WTC11 (cell line): ENCODE measurements around the gene PDLIM7. TPM values are rescaled to one million over a fixed set of nuclear protein-coding genes. Genes with fewer than 3 reads are reported as not detected.

Source experiments
- ATAC-seq: fragments of 200-7000 bp; cut with Tn5 transposase; 2 replicates; pipeline ENCODE4 v1.10.0; 2021; ENCODE audit warnings: mild to moderate bottlenecking, moderate library complexity
- CTCF ChIA-PET: fragments of 300-600 bp; sonication (Branson Sonifier 250); formaldehyde crosslinking; loops from one replicate; lab custom pipeline; 2021; ENCODE audit warnings: antibody characterized with exemption; lab: Charles Lee
- POLR2A ChIA-PET: fragments of 350-600 bp; sonication (Branson Sonifier 250); formaldehyde crosslinking; loops from one replicate; lab custom pipeline; 2021; ENCODE audit warnings: antibody characterized with exemption; lab: Charles Lee
- DNase-seq: peaks from one replicate; pipeline ENCODE4 v3.0.0; 2021; ENCODE audit warnings: low spot score
- H3K27ac Mint-ChIP-seq: 2 replicates; pipeline ENCODE4 v1.8.0; 2021; ENCODE audit warnings: mixed read lengths
- H3K27me3 Mint-ChIP-seq: 2 replicates; pipeline ENCODE4 v1.8.0; 2021; ENCODE audit warnings: low read depth, mild to moderate bottlenecking, moderate library complexity, mixed read lengths
- H3K36me3 Mint-ChIP-seq: 2 replicates; pipeline ENCODE4 v1.8.0; 2021; ENCODE audit warnings: mixed read lengths
- H3K4me1 Mint-ChIP-seq: 2 replicates; pipeline ENCODE4 v1.8.0; 2022; ENCODE audit warnings: mixed read lengths
- H3K4me3 Mint-ChIP-seq: 2 replicates; pipeline ENCODE4 v1.8.0; 2021; ENCODE audit warnings: mild to moderate bottlenecking, moderate library complexity, mixed read lengths
- H3K9me3 Mint-ChIP-seq: 2 replicates; pipeline ENCODE4 v1.8.0; 2021; ENCODE audit warnings: mixed read lengths
- AR ChIP-seq: fragments of 250-450 bp; sonication (Bioruptor Pico); IDR thresholded peaks from 2 replicates; pipeline ENCODE4 v1.9.0; 2021; ENCODE audit warnings: mild to moderate bottlenecking
- ARID4B ChIP-seq: sonication (generic); formaldehyde crosslinking; IDR thresholded peaks from 2 replicates; pipeline ENCODE4 v1.8.0; 2023; ENCODE audit warnings: missing genetic modification reagents, mild to moderate bottlenecking, borderline replicate concordance
- CBFB ChIP-seq: sonication (generic); formaldehyde crosslinking; IDR thresholded peaks from 2 replicates; pipeline ENCODE4 v1.8.1; 2022; ENCODE audit warnings: mild to moderate bottlenecking, low read depth, missing genetic modification reagents
- E2F4 ChIP-seq: sonication (generic); formaldehyde crosslinking; IDR thresholded peaks from 2 replicates; pipeline ENCODE4 v1.8.1; 2022; ENCODE audit warnings: low read depth, mild to moderate bottlenecking, moderate library complexity, missing genetic modification reagents, borderline replicate concordance
- ERG ChIP-seq: fragments of 250-450 bp; sonication (Bioruptor Pico); IDR thresholded peaks from 2 replicates; pipeline ENCODE4 v1.8.0; 2021; ENCODE audit warnings: mild to moderate bottlenecking
- ETV6 ChIP-seq: sonication (generic); formaldehyde crosslinking; IDR thresholded peaks from 2 replicates; pipeline ENCODE4 v1.8.1; 2022; ENCODE audit warnings: mild to moderate bottlenecking, missing genetic modification reagents
- KAT7 ChIP-seq: sonication (generic); formaldehyde crosslinking; IDR thresholded peaks from 2 replicates; pipeline ENCODE4 v1.8.1; 2023; ENCODE audit warnings: missing genetic modification reagents, mild to moderate bottlenecking, borderline replicate concordance
- RORB ChIP-seq: fragments of 250-450 bp; sonication (Bioruptor Pico); IDR thresholded peaks from 2 replicates; pipeline ENCODE4 v1.9.0; 2021; ENCODE audit warnings: mild to moderate bottlenecking
- SMAD4 ChIP-seq: sonication (generic); formaldehyde crosslinking; IDR thresholded peaks from 2 replicates; pipeline ENCODE4 v1.8.0; 2022; ENCODE audit warnings: mild to moderate bottlenecking, missing genetic modification reagents
- USF1 ChIP-seq: sonication (generic); formaldehyde crosslinking; IDR thresholded peaks from 2 replicates; pipeline ENCODE4 v1.8.0; 2022; ENCODE audit warnings: mild to moderate bottlenecking, missing genetic modification reagents
- ZNF232 ChIP-seq: sonication (generic); formaldehyde crosslinking; IDR thresholded peaks from 2 replicates; pipeline ENCODE4 v1.8.0; 2022; ENCODE audit warnings: mild to moderate bottlenecking, missing genetic modification reagents
- ZNF263 ChIP-seq: sonication (generic); formaldehyde crosslinking; IDR thresholded peaks from 2 replicates; pipeline ENCODE4 v1.8.1; 2022; ENCODE audit warnings: low read depth, mild to moderate bottlenecking, moderate library complexity, missing genetic modification reagents
- ZNF423 ChIP-seq: fragments of 250-450 bp; sonication (Bioruptor Pico); IDR thresholded peaks from 2 replicates; pipeline ENCODE4 v2.1.2; 2022; ENCODE audit warnings: mild to moderate bottlenecking, moderate library complexity
- total RNA-seq: library from RNA; stranded (reverse); gene quantifications from 3 replicates; pipeline ENCODE4 v1.2.3, GENCODE V29; 2021

PDLIM7 gene
- total RNA-seq, 1 experiment from 2014 or later = 142 TPM

- Mint-ChIP-seq H3K27ac (no peak overlapping the region), H3K4me3 (no peak overlapping the region), H3K27me3 (no peaks in the 10 kb centered on the region), H3K9me3 (peaks cover 10% of the 10 kb centered on the region), H3K36me3 (peaks cover 47% of the 10 kb centered on the region), H3K4me1 (peaks cover 28% of the 10 kb centered on the region)
- POLR2A ChIA-PET = interaction anchor here (0.9 to 6.0 kb wide), 6 partner anchors 9 to 27 kb away, joined by 3 to 53 read pairs (median 4); partner anchors contain the start of gene PDLIM7
- TF ChIP-seq ZNF232 (CRISPR knock-in tag) (no peak), USF1 (peak; percentile 36; the same call in 1 of the 2 replicates), ZNF263 (CRISPR knock-in tag) (peak; percentile 54; the same call in 1 of the 2 replicates), AR (CRISPR knock-in tag) (0 out of 2 replicates have a peak, but pooled peaks have one; percentile 53)
- CTCF ChIA-PET = interaction anchor here (1.0 to 16.7 kb wide), 8 partner anchors 11 to 98 kb away, joined by 3 to 230 read pairs (median 6); partner anchors contain the start of gene PDLIM7
- peak; percentile 66 for DNase-seq
- peak; percentile 25 for ATAC-seq
Measured at GRCh38 chr5:177468685-177469628, 28.4 kb downstream of the PDLIM7 start.

GRCh38 chr5:177468329-177468684 lies 29.1 kb downstream of the PDLIM7 start:
- Mint-ChIP-seq H3K4me1 (peaks cover 26% of the 10 kb centered on the region), H3K27ac (no peak overlapping the region), H3K36me3 (peaks cover 51% of the 10 kb centered on the region), H3K4me3 (no peak overlapping the region), H3K27me3 (no peaks in the 10 kb centered on the region), H3K9me3 (peaks cover 10% of the 10 kb centered on the region)
- CTCF ChIA-PET = interaction anchor here (5.0 to 16.7 kb wide), 2 partner anchors 11 to 25 kb away, joined by 33 to 230 read pairs; partner anchors contain the start of gene PDLIM7
- DNase-seq (no peak), ATAC-seq (no peak)
- TF ChIP-seq SMAD4 (CRISPR knock-in tag) (no peak), KAT7 (CRISPR knock-in tag) (no peak), ERG (CRISPR knock-in tag) (no peak)
- POLR2A ChIA-PET = interaction anchor here (0.9 kb wide), 1 partner anchor 26 kb away, joined by 4 read pairs; no protein-coding TSS in a partner anchor

- CTCF ChIA-PET = interaction anchor here (16.7 kb wide), 1 partner anchor 26 kb away, joined by 230 read pairs; the partner anchor contains the start of gene PDLIM7
- Mint-ChIP-seq H3K4me3 (no peak overlapping the region), H3K36me3 (peaks cover 59% of the 10 kb centered on the region), H3K4me1 (peaks cover 26% of the 10 kb centered on the region), H3K9me3 (peaks cover 10% of the 10 kb centered on the region), H3K27ac (no peak overlapping the region), H3K27me3 (no peaks in the 10 kb centered on the region)
- DNase-seq (no peak), ATAC-seq (no peak)
- POLR2A ChIA-PET = no interaction called here
- TF ChIP-seq CBFB (CRISPR knock-in tag) (no peak), USF1 (no peak), ETV6 (CRISPR knock-in tag) (no peak), ZNF423 (CRISPR knock-in tag) (no peak), E2F4 (CRISPR knock-in tag) (no peak), ARID4B (CRISPR knock-in tag) (no peak), RORB (CRISPR knock-in tag) (no peak)
Measured at GRCh38 chr5:177467436-177467835, 30.0 kb downstream of the PDLIM7 start.
